CD1c-positive myeloid dendritic cell (primary cell): ENCODE data around the gene AP1M2.

Experiments used
- DNase-seq: peaks from one replicate; pipeline ENCODE4 v3.0.0-alpha.2; 2016; ENCODE audit errors: extremely low spot score

The AP1M2 gene

GRCh38 chr19:10587022-10587838, at the start of gene AP1M2:
TSS of gene AP1M2 (minus strand) at chr19:10587312. CDS start at chr19:10587231, 81 bp downstream.
- no peak for DNase-seq

- DNase-seq, result no peak
These were observed 49.3 kb upstream of the AP1M2 start for GRCh38 chr19:10636304-10636972.

- DNase-seq, result peak; percentile 4
These were observed 47.9 kb upstream of the AP1M2 start for GRCh38 chr19:10634963-10635362.

GRCh38 chr19:10634430-10634829, 47.3 kb upstream of the AP1M2 start:
- no peak for DNase-seq

- DNase-seq, result no peak
These were observed 44.8 kb upstream of the AP1M2 start for GRCh38 chr19:10631874-10632273.

GRCh38 chr19:10625762-10626138, 38.6 kb upstream of the AP1M2 start:
- no peak for DNase-seq

GRCh38 chr19:10625003-10625761, 38.1 kb upstream of the AP1M2 start, which contains the start of gene SLC44A2:
TSS of gene SLC44A2 (plus strand) at chr19:10625553. CDS start at chr19:10625634, 81 bp downstream.
- no peak for DNase-seq

- no peak for DNase-seq
These were observed 37.5 kb upstream of the AP1M2 start for GRCh38 chr19:10624585-10624984.

GRCh38 chr19:10621966-10622365, 34.9 kb upstream of the AP1M2 start:
- no peak for DNase-seq

GRCh38 chr19:10620786-10621185, 33.7 kb upstream of the AP1M2 start:
- no peak for DNase-seq

GRCh38 chr19:10618846-10619245, 31.7 kb upstream of the AP1M2 start:
- DNase-seq, result no peak

- DNase-seq, result no peak
These were observed 30.5 kb upstream of the AP1M2 start for GRCh38 chr19:10617409-10618121.

GRCh38 chr19:10615429-10616023, 28.4 kb upstream of the AP1M2 start:
- DNase-seq, result no peak

GRCh38 chr19:10612499-10613119, 25.5 kb upstream of the AP1M2 start:
- DNase-seq, result no peak

- DNase-seq, result no peak
These were observed 24.8 kb upstream of the AP1M2 start for GRCh38 chr19:10611907-10612306.

- DNase-seq, result peak; percentile 33
These were observed 17.4 kb upstream of the AP1M2 start for GRCh38 chr19:10604460-10604980.

GRCh38 chr19:10603873-10604459, 16.9 kb upstream of the AP1M2 start:
- peak; percentile 84 for DNase-seq

GRCh38 chr19:10603084-10603872, 16.2 kb upstream of the AP1M2 start:
- DNase-seq, result peak; percentile 65

GRCh38 chr19:10602330-10603083, 15.4 kb upstream of the AP1M2 start:
- DNase-seq, result peak; percentile 88
